Osteocyte (in vitro differentiated cells): ENCODE measurements around the gene COL27A1. TPM values are rescaled to one million over a fixed set of nuclear protein-coding genes. Genes with fewer than 3 reads are reported as not detected.

ENCODE experiments used
- DNase-seq: peaks from one replicate; pipeline ENCODE4 v3.0.0; 2021; ENCODE audit warnings: mixed read lengths; ENCODE audit not compliant: unreplicated experiment; ENCODE audit errors: extremely low spot score
- H3K27ac Mint-ChIP-seq: one replicate; pipeline ENCODE4 v1.8.0; 2021; ENCODE audit warnings: mild to moderate bottlenecking, mixed read lengths; ENCODE audit not compliant: unreplicated experiment
- H3K27me3 Mint-ChIP-seq: one replicate; pipeline ENCODE4 v1.8.0; 2021; ENCODE audit warnings: mixed read lengths; ENCODE audit not compliant: unreplicated experiment
- H3K36me3 Mint-ChIP-seq: one replicate; pipeline ENCODE4 v1.8.0; 2021; ENCODE audit warnings: mixed read lengths; ENCODE audit not compliant: unreplicated experiment
- H3K4me1 Mint-ChIP-seq: one replicate; pipeline ENCODE4 v1.8.0; 2021; ENCODE audit warnings: mixed read lengths; ENCODE audit not compliant: unreplicated experiment
- H3K4me3 Mint-ChIP-seq: one replicate; pipeline ENCODE4 v1.8.0; 2021; ENCODE audit warnings: mild to moderate bottlenecking, moderate library complexity, mixed read lengths; ENCODE audit not compliant: unreplicated experiment
- H3K9me3 Mint-ChIP-seq: one replicate; pipeline ENCODE4 v1.8.0; 2021; ENCODE audit warnings: mixed read lengths; ENCODE audit not compliant: unreplicated experiment
- total RNA-seq: library from RNA; stranded (reverse); gene quantifications from 2 replicates; pipeline ENCODE4 v1.2.1, GENCODE V29; 2021
- TF ChIP-seq, protein P1 (sequence below): fragments of 200-600 bp; sonication (generic); IDR thresholded peaks from 2 replicates; pipeline ENCODE4 v1.5.0; 2021; ENCODE audit warnings: antibody characterized with exemption, mild to moderate bottlenecking, moderate library complexity

Gene COL27A1
- total RNA-seq, 1 donor from 2014 or later, result 44.4 TPM

DNA sequence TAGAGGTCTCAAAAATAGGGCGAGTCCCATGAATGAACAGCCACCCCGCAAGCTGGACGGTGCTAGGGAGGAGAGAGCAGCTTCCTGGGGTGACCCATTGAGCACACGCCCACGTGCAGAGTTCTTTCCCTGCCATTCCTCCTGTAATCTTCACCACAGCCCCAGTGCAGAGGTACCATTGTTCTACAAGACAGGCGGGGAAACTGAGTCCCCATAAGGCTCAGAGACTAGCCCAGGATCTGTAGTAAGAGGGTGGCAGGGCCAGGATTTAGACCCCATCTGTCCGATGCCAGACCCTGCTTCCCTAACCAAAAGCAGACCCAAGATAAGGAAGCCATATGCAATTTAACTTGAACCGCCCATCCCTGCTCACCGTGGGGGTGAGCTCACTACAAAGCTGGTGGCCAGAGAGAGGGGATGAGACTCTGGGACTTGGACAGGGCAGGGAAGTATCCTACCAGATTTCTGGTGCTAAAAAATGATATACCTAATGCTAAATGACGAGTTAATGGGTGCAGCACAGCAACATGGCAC lies 130.9 kb downstream of the COL27A1 start:
- Mint-ChIP-seq H3K4me3 (no peak overlapping the region), H3K27ac (peak overlapping the region; percentile 70), H3K9me3 (no peaks in the 10 kb centered on the region), H3K4me1 (peaks cover 63% of the 10 kb centered on the region), H3K27me3 (no peaks in the 10 kb centered on the region), H3K36me3 (peaks cover 11% of the 10 kb centered on the region)
- TF ChIP-seq, protein P1, sequence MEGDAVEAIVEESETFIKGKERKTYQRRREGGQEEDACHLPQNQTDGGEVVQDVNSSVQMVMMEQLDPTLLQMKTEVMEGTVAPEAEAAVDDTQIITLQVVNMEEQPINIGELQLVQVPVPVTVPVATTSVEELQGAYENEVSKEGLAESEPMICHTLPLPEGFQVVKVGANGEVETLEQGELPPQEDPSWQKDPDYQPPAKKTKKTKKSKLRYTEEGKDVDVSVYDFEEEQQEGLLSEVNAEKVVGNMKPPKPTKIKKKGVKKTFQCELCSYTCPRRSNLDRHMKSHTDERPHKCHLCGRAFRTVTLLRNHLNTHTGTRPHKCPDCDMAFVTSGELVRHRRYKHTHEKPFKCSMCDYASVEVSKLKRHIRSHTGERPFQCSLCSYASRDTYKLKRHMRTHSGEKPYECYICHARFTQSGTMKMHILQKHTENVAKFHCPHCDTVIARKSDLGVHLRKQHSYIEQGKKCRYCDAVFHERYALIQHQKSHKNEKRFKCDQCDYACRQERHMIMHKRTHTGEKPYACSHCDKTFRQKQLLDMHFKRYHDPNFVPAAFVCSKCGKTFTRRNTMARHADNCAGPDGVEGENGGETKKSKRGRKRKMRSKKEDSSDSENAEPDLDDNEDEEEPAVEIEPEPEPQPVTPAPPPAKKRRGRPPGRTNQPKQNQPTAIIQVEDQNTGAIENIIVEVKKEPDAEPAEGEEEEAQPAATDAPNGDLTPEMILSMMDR, result no peak
- DNase-seq, result peak; percentile 30

DNA sequence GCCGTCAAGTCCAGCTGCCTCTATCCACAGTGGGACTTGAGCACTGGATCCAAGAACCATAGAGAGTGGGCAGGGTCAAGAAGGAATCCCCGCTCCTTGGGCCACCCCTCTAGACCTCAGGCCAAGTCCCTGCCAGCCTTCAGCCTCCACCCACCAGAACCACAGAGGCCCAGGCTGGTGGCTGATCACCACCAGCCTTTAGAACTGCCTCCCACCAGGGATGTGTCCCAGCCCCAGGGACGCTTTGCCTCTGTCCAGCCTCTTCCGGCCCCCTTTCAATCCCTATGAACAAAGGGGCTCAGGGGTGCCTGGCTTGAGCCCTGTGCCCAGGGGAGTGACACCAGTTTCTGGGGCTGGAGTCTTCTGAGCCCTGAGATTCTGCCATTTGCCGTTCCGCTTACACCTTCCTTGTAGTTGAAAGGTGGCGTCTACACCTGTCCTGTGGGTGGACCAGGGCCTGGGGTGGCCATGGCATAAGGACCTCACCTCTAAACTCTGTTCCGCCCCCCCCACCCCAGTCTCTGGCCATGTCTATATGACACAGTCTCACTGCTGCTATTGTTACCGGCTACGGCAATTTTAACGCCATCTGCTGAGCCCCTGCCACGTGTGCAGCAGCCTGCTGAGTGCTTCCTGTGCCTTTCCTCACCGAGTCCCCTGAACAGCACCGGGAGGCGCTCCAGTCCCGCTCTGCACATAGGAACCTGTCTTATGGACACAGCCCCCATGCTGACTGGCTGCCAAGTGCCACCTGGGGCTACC lies 131.8 kb downstream of the COL27A1 start:
- TF ChIP-seq, protein P1, result no peak
- no peak overlapping the region for H3K4me3 Mint-ChIP-seq
- peaks cover 57% of the 10 kb centered on the region for H3K4me1 Mint-ChIP-seq
- no peaks in the 10 kb centered on the region for H3K27me3 Mint-ChIP-seq
- peak overlapping the region; percentile 89 for H3K27ac Mint-ChIP-seq
- no peaks in the 10 kb centered on the region for H3K9me3 Mint-ChIP-seq
- DNase-seq, result peak; percentile 78
- peaks cover 12% of the 10 kb centered on the region for H3K36me3 Mint-ChIP-seq

DNA sequence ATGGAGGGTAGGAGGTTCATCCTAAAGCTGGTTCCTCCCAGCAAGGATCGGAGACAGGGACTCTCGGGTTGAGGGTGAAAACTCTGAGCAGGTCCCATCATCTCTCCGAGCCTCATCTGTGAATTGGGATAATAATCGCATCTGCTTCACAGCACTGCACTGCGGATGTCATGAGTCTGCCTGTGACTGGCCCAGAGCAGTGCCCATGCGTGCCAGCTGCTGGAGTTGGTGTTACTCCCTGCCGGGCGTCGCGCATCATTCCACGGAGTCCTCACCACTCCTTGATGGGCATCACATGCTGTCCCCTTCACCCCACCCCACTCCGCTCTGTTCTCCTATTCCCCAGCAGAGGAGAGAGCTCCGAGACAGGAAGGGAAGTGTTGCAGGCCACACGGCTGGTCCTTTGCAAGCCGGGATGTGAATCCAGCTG lies 132.4 kb downstream of the COL27A1 start:
- Mint-ChIP-seq H3K9me3 (no peaks in the 10 kb centered on the region), H3K36me3 (peaks cover 16% of the 10 kb centered on the region), H3K27me3 (no peaks in the 10 kb centered on the region), H3K27ac (peak overlapping the region; percentile 89), H3K4me3 (no peak overlapping the region), H3K4me1 (peaks cover 54% of the 10 kb centered on the region)
- peak; percentile 85 for DNase-seq
- TF ChIP-seq, protein P1, result no peak

DNA sequence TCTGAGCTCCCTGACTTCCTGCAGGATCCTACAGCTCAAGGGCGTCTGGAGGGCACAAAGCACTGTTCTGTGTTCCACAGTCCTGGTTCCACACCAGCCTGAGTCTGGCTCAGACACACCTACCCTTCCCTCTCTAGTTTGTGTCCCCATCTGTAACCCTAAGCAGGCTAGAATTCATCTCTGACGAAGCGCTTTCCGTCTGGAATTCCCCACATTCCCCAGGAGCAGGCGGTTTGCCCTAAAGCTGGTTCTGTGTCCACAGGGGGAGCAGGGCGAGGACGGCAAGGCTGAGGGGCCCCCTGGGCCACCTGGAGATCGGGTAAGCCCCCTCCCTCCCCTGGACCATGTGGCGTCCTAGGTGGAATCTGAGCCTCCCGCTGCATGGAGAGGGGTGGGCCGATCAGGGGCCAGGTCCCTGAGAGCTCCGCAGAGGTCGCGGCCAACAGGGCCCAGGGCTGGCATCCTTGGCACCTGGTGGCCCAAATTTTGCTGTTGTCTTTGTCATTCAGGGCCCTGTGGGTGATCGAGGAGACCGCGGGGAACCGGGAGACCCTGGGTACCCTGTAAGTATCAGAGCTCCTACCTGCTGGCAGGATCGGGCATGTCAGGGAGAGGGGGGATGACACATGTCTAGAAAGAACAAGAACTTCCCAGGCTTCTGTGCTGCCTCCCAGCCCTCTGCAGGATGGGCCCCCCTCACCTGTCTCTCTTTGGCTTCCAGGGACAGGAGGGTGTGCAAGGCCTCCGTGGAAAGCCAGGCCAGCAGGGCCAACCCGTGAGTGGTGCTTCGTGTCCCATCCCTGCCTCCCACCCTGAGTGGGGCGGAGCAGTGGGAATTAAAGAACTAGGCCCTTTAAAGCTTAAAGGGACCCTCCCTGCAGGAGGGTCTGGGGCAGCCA lies 133.1 kb downstream of the COL27A1 start:
- H3K9me3 Mint-ChIP-seq, result no peaks in the 10 kb centered on the region
- peak overlapping the region; percentile 89 for H3K27ac Mint-ChIP-seq
- H3K36me3 Mint-ChIP-seq, result peaks cover 23% of the 10 kb centered on the region
- peak; percentile 86 for DNase-seq
- H3K4me1 Mint-ChIP-seq, result peaks cover 48% of the 10 kb centered on the region
- H3K4me3 Mint-ChIP-seq, result no peak overlapping the region
- H3K27me3 Mint-ChIP-seq, result no peaks in the 10 kb centered on the region
- TF ChIP-seq, protein P1, result no peak
